Upper lobe of right lung (tissue), 1 donor: ENCODE data around the gene CCDC201. TPM values are rescaled to one million over a fixed set of nuclear protein-coding genes. Genes with fewer than 3 reads are reported as not detected.

Experiments
- ATAC-seq: fragments of 200-7000 bp; cut with Tn5 transposase; one replicate; pipeline ENCODE4 v1.9.1; 2020; ENCODE audit warnings: mild to moderate bottlenecking, moderate library complexity
- DNase-seq: peaks from one replicate; pipeline ENCODE4 v3.0.0-alpha.2; 2020
- H3K27ac ChIP-seq: fragments of 200-600 bp; one replicate; pipeline ENCODE4 v1.8.0; 2022
- H3K27me3 ChIP-seq: fragments of 200-600 bp; one replicate; pipeline ENCODE4 v1.8.0; 2022; ENCODE audit warnings: mild to moderate bottlenecking
- H3K36me3 ChIP-seq: fragments of 200-600 bp; one replicate; pipeline ENCODE4 v1.8.0; 2022
- H3K4me1 ChIP-seq: fragments of 200-600 bp; one replicate; pipeline ENCODE4 v1.8.0; 2022
- H3K4me3 ChIP-seq: fragments of 200-600 bp; one replicate; pipeline ENCODE4 v1.8.0; 2022; ENCODE audit warnings: mild to moderate bottlenecking
- H3K9me3 ChIP-seq: fragments of 200-600 bp; one replicate; pipeline ENCODE4 v1.8.0; 2022
- CTCF ChIP-seq: fragments of 200-600 bp; IDR thresholded peaks from one replicate; pipeline ENCODE4 v1.8.0; 2022; ENCODE audit warnings: antibody characterized with exemption
- intact Hi-C: fragments of 100-400 bp; cut with DNase I; formaldehyde crosslinking; loops from one replicate; pipeline ENCODE4 v1.11.0; 2022
- total RNA-seq: library from RNA; stranded (reverse); fragmentation: NEBNext Ultra II Directional; extraction: Animal tissue kit (Norgen Biotek cat#: 25700); gene quantifications from one replicate; pipeline ENCODE4 v1.2.1, GENCODE V29; 2021
- donor health status: DM: no; HTN: yes; CAD: no; lungs with severe emphysema.

The CCDC201 gene
- total RNA-seq, 1 donor from 2014 or later, result not detected

- no peaks in the 10 kb centered on the region for H3K36me3 ChIP-seq
- no peak for ATAC-seq
- no peak overlapping the region for H3K27ac ChIP-seq
- H3K4me3 ChIP-seq, result no peak overlapping the region
- DNase-seq, result no peak
- H3K9me3 ChIP-seq, result no peaks in the 10 kb centered on the region
- no peak for TF ChIP-seq CTCF
- intact Hi-C loops, result no loop called here
- peaks cover 49% of the 10 kb centered on the region for H3K27me3 ChIP-seq
- H3K4me1 ChIP-seq, result no peaks in the 10 kb centered on the region
These were observed 16.6 kb upstream of the CCDC201 start for GRCh38 chr7:45889367-45890067.

- Histone ChIP-seq H3K4me3 (no peak overlapping the region), H3K36me3 (no peaks in the 10 kb centered on the region), H3K4me1 (no peaks in the 10 kb centered on the region), H3K9me3 (no peaks in the 10 kb centered on the region), H3K27ac (no peak overlapping the region), H3K27me3 (peaks cover 49% of the 10 kb centered on the region)
- intact Hi-C loops, result no loop called here
- DNase-seq, result no peak
- ATAC-seq, result peak; percentile 22
- no peak for TF ChIP-seq CTCF
These were observed 16.1 kb upstream of the CCDC201 start for GRCh38 chr7:45888993-45889366.

GRCh38 chr7:45888185-45888992 lies 15.5 kb upstream of the CCDC201 start, which contains the start of gene IGFBP1:
Gene IGFBP1 (plus strand): TSS chr7:45888488. CDS start chr7:45888653, 165 bp downstream.
- peak; percentile 20 for ATAC-seq
- Histone ChIP-seq H3K36me3 (no peaks in the 10 kb centered on the region), H3K9me3 (no peaks in the 10 kb centered on the region), H3K27ac (no peak within 1 kb of the TSS), H3K4me1 (no peaks in the 10 kb centered on the region), H3K4me3 (no peak within 1 kb of the TSS), H3K27me3 (peaks cover 49% of the 10 kb centered on the region)
- intact Hi-C loops, result no loop called here
- no peak for TF ChIP-seq CTCF
- DNase-seq, result no peak

GRCh38 chr7:45886931-45887667 lies 14.2 kb upstream of the CCDC201 start:
- Histone ChIP-seq H3K36me3 (no peaks in the 10 kb centered on the region), H3K4me1 (no peaks in the 10 kb centered on the region), H3K9me3 (no peaks in the 10 kb centered on the region), H3K27me3 (peaks cover 44% of the 10 kb centered on the region), H3K27ac (no peak overlapping the region), H3K4me3 (no peak overlapping the region)
- no peak for TF ChIP-seq CTCF
- ATAC-seq, result no peak
- intact Hi-C loops, result no loop called here
- no peak for DNase-seq

GRCh38 chr7:45885264-45885882 lies 12.5 kb upstream of the CCDC201 start:
- DNase-seq, result no peak
- no peak for TF ChIP-seq CTCF
- Histone ChIP-seq H3K4me3 (no peak overlapping the region), H3K36me3 (no peaks in the 10 kb centered on the region), H3K27me3 (peaks cover 41% of the 10 kb centered on the region), H3K4me1 (no peaks in the 10 kb centered on the region), H3K27ac (no peak overlapping the region), H3K9me3 (no peaks in the 10 kb centered on the region)
- intact Hi-C loops, result no loop called here
- ATAC-seq, result no peak
